ENCODE results near the gene TPRA1. TPM values are rescaled to one million over a fixed set of nuclear protein-coding genes. Genes with fewer than 3 reads are reported as not detected.

Gene TPRA1
- total RNA-seq, 4 donors from 2014 or later: 19.2 to 25.7 (median 21.0) TPM

GRCh38 chr3:127536830-127537812 lies 53.4 kb downstream of the TPRA1 start:
- no peaks in the 10 kb centered on the region for H3K36me3 ChIP-seq
- H3K27ac ChIP-seq: no peak overlapping the region
- no peak overlapping the region for H3K4me3 ChIP-seq
- H3K9me3 ChIP-seq: no peaks in the 10 kb centered on the region
- no peak for DNase-seq
- peaks cover 0 to 18% (median 0%) of the 10 kb centered on the region in 4 donors for H3K27me3 ChIP-seq
- no peak for TF ChIP-seq CTCF (IDR thresholded peaks at IDR 0.05)
- no peak for TF ChIP-seq POLR2A (IDR thresholded peaks at IDR 0.05)
- H3K4me1 ChIP-seq: peaks cover 0 to 18% (median 0%) of the 10 kb centered on the region in 3 donors
- intact Hi-C loops (cut with DNase I): no loop called here
- WGBS, 2 donors: 84 to 86% methylated on average over 10 of the region's 22 CpGs

- H3K9me3 ChIP-seq: no peaks in the 10 kb centered on the region
- 76 to 94% methylated on average over 8 to 13 of the region's 18 CpGs for WGBS, 2 donors
- TF ChIP-seq CTCF (IDR thresholded peaks at IDR 0.05): no peak
- TF ChIP-seq POLR2A (IDR thresholded peaks at IDR 0.05): no peak
- no peaks in the 10 kb centered on the region for H3K36me3 ChIP-seq
- H3K4me3 ChIP-seq: no peak overlapping the region
- H3K27ac ChIP-seq: no peak overlapping the region
- intact Hi-C loops (cut with DNase I): no loop called here
- H3K27me3 ChIP-seq: peaks cover 0 to 18% (median 0%) of the 10 kb centered on the region in 4 donors
- DNase-seq: no peak
- peaks cover 0 to 18% (median 0%) of the 10 kb centered on the region in 3 donors for H3K4me1 ChIP-seq
Measured at GRCh38 chr3:127535901-127536829, 54.4 kb downstream of the TPRA1 start.

- 75 to 78% methylated on average over 7 to 8 of the region's 12 CpGs for WGBS, 2 donors
- DNase-seq: no peak
- intact Hi-C loops (cut with DNase I): no loop called here
- Histone ChIP-seq H3K27ac (no peak overlapping the region), H3K36me3 (no peaks in the 10 kb centered on the region), H3K9me3 (no peaks in the 10 kb centered on the region), H3K27me3 (peaks cover 0 to 18% (median 0%) of the 10 kb centered on the region in 4 donors), H3K4me1 (peaks cover 0 to 18% (median 0%) of the 10 kb centered on the region in 3 donors), H3K4me3 (no peak overlapping the region)
- TF ChIP-seq CTCF (IDR thresholded peaks at IDR 0.05) (no peak), POLR2A (IDR thresholded peaks at IDR 0.05) (no peak)
Measured at GRCh38 chr3:127535106-127535785, 55.3 kb downstream of the TPRA1 start.

GRCh38 chr3:127534564-127534963 lies 56.0 kb downstream of the TPRA1 start:
- peaks cover 0 to 18% (median 0%) of the 10 kb centered on the region in 4 donors for H3K27me3 ChIP-seq
- WGBS, 2 donors: 50 to 67% methylated on average over 11 of the region's 11 CpGs
- peaks cover 0 to 18% (median 0%) of the 10 kb centered on the region in 3 donors for H3K4me1 ChIP-seq
- DNase-seq: no peak
- intact Hi-C loops (cut with DNase I): no loop called here
- H3K36me3 ChIP-seq: no peaks in the 10 kb centered on the region
- no peak overlapping the region for H3K27ac ChIP-seq
- no peak overlapping the region for H3K4me3 ChIP-seq
- TF ChIP-seq POLR2A (IDR thresholded peaks at IDR 0.05): no peak
- no peak for TF ChIP-seq CTCF (IDR thresholded peaks at IDR 0.05)
- no peaks in the 10 kb centered on the region for H3K9me3 ChIP-seq
